HG03342 (cell line): ENCODE measurements around the gene IKZF4.
"Not testable (repeated sequence)": the region's sequence is repeated elsewhere in the genome, so short reads cannot be mapped to it uniquely, and the experiment has no call there.

Experiments used
- ATAC-seq: cut with Tn5 transposase; IDR thresholded peaks from one replicate; pipeline ENCODE4 v1.9.1; 2021; ENCODE audit warnings: mild to moderate bottlenecking, moderate library complexity; ENCODE audit not compliant: unreplicated experiment

IKZF4 gene

GRCh38 chr12:56038022-56038655 is 17.3 kb downstream of the IKZF4 start:
- ATAC-seq: no peak

DNA sequence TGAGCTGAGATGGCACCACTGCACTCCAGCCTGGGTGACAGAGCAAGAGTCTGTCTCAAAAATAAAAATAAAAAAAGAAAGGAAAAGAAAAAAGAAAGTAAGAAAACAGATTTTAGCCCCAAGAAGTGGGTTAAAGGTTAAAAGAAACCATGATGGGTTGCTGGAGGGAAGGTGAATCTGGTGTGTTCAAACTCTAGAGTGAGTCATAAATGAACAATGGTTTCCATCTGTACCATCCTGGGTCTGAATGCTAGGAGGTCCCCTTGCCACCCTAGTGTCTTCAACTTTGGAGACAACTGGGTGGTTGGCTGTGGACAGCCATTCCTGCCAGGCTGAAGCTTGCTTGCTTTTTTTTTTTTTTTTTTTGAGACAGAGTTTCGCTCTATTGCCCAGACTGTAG is 19.3 kb downstream of the IKZF4 start:
- no peak for ATAC-seq

DNA sequence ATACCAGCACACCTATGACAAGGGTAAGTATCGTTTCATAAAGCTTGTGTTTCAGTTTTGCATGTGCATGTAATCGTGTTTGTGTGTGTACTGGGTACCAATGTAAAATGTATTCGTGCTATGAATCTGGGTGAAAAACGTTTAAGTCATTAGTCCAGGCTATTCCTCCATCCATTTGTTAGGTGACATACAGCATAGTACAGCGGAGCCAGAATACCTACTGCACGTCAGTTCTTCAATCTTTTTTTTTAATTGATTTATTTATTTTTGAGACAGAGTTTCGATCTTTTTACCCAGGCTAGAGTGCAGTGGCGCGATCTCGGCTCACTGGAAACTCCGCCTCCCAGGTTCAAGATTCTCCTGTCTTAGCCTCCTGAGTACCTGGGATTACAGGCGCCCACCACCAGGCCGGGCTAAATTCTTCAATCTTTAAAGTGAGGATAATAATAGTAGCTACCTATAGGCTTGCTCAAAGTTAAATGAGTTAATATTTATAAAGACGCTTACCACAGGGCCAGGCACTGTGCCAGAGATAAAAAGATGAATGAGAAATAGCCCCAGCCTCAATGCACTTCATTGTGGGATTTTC is 20.2 kb downstream of the IKZF4 start:
- ATAC-seq: no peak

DNA sequence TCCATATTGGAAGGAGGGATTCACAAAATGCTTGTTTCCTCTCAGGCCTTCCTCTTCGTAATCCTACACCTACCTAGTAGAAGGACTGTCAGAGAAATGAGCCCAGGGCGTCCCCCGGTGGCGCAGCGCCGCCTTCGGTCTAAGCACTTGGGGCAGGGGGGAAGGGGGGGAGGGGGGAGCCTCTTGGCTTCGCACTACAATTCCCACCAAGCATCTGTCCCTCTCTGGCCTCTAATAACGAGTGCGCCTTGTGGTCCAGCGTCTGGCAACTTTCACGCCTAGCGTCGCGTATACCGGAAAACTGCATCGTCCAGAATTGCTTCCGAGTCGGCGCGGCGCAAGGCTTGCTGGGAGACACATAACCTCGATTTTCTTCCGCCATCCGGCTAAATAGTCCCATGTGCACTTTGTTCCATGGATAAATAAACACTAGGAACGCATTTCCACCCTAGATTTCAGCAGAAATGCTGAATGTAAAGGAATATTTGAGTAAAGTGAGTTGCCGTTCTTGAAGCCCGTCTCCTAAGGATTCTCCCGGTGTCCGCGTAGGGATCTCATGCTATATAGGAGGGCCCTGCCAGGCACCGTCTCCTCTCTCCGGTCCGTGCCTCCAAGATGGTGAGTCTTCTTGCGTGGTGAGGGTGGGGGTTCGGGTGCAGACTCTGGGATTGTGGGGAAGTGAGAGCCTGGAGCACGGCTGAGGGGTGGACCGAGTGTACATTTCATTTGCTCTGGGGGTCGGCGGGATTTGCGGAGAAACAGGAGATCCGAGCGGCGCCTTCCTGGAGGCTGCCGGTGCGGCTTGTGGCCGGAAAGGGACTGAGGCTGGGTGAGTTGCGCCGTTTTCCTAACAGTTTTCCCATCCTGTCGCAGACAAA is 20.9 kb downstream of the IKZF4 start, which contains the start of gene RPS26:
Gene RPS26, plus strand, starts transcription at position 367 of the 878 bp plus-strand sequence. Its CDS starts 249 bp downstream, at position 616.
- peak; percentile 91 for ATAC-seq

- ATAC-seq: not testable (repeated sequence)
Observed at GRCh38 chr12:56042430-56042813, 21.6 kb downstream of the IKZF4 start.

DNA sequence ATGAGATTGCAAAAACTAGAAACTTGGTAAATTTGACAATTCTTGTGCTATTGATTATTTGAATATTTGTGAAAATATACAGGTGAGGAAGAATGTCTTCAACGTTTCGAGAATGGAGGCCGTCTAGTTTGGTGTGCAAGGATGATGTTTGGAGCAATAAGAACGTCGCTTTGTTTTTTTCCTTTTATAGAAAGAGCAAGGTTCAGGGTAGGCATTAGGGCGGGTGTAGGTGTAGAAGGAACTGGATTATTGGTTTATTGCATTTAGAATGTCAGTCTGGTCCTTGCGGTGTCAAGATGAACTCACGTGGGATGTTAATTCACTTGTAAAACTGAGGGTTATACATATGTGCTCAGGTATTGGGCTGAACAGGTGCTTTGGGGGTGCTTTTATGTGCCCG is 22.0 kb downstream of the IKZF4 start:
- ATAC-seq: no peak

GRCh38 chr12:56046027-56046780 is 25.4 kb downstream of the IKZF4 start:
- ATAC-seq: no peak

DNA sequence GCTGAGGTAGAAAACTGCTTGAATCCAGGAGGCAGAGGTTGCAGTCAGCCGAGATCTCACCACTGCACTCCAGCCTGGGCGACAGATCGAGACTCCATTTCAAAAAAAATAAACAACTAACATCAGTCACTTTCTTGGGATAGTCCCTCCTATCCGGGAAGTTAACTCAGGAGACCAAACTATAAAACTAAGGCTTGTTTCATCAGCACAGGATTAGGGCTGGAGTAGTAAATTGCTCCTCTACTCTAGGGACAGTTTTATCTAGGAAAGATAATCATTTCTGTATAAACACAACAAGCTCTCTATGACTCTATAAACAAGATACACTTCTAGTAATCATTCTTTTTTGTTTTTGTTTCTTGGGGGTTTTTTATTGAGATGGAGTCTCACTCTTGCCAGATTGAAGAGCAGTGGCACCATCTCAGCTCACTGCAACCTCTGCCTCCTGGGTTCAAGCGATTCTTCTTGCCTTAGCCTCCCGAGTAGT is 32.6 kb downstream of the IKZF4 start:
- no peak for ATAC-seq

DNA sequence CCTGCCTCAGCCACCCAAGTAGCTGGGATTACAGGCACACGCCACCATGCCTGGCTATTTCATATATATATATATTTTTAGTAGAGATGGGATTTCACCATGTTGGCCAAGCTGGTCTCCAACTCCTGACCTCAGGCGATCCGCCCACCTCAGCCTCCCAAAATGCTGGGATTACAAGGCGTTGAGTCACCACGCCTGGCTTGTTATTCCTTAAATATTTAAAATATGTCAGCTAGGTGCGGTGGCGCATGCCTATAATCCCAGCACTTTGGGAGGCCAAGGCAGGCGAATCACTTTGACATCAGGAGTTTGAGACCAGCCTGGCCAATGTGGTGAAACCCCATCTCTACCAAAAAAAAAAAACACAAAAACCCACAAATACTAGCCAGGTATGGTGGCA is 39.1 kb downstream of the IKZF4 start:
- ATAC-seq: not testable (repeated sequence)

- ATAC-seq: no peak
Observed at GRCh38 chr12:56061982-56062381, 41.1 kb downstream of the IKZF4 start.

GRCh38 chr12:56062996-56063395 is 42.2 kb downstream of the IKZF4 start:
- no peak for ATAC-seq

DNA sequence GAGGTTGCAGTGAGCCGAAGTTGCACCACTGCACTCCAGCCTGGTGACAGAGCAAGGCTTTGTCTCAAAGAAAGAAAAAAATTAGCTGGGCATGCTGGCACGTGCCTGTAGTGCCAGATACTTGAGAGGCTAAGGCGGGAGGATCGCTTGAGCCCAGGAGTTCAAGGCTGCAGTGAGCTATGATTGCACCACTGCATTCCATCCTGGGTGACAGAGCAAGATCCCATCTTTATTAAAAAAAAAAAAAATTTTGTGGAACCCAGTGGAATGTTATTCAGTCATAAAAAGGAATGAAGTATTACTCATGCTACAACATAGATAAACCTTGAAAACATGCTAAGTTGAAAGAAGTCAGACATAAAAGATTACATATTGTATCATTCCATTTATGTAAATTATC is 50.8 kb downstream of the IKZF4 start:
- ATAC-seq: no peak

DNA sequence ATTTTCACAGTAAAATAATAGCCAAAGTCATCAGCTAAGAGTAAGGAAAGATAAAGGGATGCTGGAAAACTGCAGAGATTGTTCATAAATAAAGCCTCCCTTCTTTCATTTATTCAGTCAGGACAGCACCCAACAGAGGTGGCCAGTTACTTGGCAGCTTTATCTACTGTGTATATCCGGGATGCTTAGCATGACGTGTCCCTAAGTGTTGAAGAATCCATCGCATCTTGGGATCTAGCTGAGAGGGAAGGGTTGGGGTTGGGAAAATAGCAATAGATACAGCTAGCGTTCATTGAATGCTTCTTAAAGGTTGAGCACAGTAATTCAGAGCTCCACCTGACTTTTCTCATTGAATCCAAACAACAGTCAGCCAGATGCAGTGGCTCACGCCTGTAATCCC is 53.6 kb downstream of the IKZF4 start:
- ATAC-seq: no peak

DNA sequence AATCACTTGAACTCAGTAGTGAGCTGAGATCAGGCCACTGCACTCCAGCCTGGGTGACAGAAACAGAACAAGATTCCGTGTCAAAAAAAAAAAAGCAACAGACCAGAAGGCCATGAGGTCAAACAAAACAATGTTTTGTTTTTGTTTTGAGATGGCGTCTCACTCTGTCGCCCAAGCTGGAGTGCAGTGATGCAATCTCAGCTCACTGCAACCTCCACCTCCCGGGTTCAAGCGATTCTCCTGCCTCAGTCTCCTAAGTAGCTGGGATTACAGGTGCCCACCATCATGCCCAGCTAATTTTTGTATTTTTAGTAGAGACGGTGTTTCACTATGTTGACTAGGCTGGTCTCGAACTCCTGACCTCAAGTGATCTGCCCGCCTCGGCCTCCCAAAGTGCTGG is 57.1 kb downstream of the IKZF4 start:
- not testable (repeated sequence) for ATAC-seq

- ATAC-seq: no peak
Observed at GRCh38 chr12:56078427-56078826, 57.6 kb downstream of the IKZF4 start.

DNA sequence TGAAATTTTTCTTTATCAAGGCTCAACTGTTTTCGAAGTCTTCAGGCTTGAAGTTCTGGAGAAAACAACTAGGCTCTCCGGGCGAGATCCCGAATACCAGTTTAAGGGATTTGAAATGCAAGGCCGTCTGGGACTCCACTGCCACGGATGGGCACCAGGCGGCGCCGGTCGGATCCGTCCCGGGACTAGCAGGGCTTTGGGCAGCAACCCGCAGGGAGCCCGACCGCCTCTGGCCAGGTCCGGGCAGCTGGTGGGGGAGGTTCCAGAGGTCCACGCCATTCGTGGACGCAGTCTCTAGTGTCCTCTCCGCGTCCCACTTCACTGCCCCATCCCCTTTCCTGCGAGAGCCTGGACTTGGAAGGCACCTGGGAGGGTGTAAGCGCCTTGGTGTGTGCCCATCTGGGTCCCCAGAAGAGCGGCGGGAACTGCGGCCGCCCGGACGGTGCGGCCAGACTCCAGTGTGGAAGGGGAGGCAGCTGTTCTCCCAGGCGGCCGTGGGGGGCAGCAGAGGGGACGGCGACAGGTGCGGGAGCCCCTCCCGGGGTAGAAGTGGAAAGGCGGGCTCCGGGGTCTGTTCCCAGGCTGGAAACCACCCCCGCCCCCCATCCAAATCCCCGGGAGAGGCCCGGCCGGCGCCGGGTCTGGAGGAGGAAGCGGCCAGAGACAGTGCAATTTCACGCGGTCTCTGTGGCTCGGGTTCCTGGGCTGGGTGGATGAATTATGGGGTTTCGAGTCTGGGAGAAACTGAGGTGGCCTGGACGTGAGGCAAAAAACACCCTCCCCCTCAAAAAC is 58.3 kb downstream of the IKZF4 start:
- ATAC-seq: no peak

DNA sequence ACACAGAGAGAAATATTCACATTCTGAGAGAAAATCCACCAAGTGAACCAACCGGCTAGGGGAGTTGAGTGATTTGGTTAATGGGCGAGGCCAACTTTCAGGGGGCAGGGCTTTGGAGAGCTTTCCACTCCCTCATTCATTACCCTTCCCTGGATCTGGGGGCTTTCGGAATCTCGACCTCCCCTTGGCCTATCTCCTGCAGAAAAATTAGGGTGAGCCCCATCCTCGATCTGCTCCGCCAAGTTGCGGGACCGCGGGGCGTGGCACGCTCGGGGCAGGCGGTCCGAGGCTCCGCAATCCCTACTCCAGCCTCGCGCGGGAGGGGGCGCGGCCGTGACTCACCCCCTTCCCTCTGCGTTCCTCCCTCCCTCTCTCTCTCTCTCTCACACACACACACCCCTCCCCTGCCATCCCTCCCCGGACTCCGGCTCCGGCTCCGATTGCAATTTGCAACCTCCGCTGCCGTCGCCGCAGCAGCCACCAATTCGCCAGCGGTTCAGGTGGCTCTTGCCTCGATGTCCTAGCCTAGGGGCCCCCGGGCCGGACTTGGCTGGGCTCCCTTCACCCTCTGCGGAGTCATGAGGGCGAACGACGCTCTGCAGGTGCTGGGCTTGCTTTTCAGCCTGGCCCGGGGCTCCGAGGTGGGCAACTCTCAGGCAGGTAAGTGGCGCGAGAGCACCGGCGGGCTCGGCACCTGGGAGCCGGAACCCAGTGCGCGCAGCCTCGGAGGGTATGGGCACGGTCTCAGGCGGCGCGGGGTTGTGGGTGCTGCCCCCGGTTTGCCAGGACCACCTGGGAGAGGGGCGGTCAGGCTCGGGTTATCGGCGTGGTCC is 59.1 kb downstream of the IKZF4 start, which contains the start of gene ERBB3:
Gene ERBB3, plus strand, starts transcription at position 443 of the 833 bp plus-strand sequence. Its CDS starts 136 bp downstream, at position 579.
- no peak for ATAC-seq

GRCh38 chr12:56080556-56081138 is 59.8 kb downstream of the IKZF4 start:
- no peak for ATAC-seq
